B cell (primary cell): ENCODE measurements around the gene GH2. TPM values are rescaled to one million over a fixed set of nuclear protein-coding genes. Genes with fewer than 3 reads are reported as not detected.
"Not testable (repeated sequence)": the region's sequence is repeated elsewhere in the genome, so short reads cannot be mapped to it uniquely, and the experiment has no call there.

Source experiments
- ATAC-seq: fragments of 200-7000 bp; cut with Tn5 transposase; one replicate; pipeline ENCODE4 v1.10.0; 2021; ENCODE audit warnings: low read depth, mild to moderate bottlenecking, moderate number of reproducible peaks, moderate library complexity
- CTCF ChIA-PET: fragments of 350-600 bp; sonication (Branson Sonifier 250); formaldehyde crosslinking; loops from one replicate; lab custom pipeline; 2021; ENCODE audit warnings: antibody characterized with exemption, inconsistent platforms; lab: Charles Lee
- POLR2A ChIA-PET: fragments of 350-600 bp; sonication (Branson Sonifier 250); formaldehyde crosslinking; loops from one replicate; lab custom pipeline; 2021; ENCODE audit warnings: antibody characterized with exemption; lab: Charles Lee
- DNase-seq: peaks from one replicate; pipeline ENCODE4 v3.0.0; 2013
- H2AFZ ChIP-seq: 2 replicates; pipeline ENCODE4 v1.6.1; 2012; ENCODE audit warnings: mild to moderate bottlenecking, low read depth, low read length; ENCODE audit not compliant: insufficient read depth, poor library complexity, severe bottlenecking
- H3K27ac ChIP-seq, 2 donors: 1 replicate in 1 of 2; 2 replicates in 1 of 2; pipeline ENCODE4 v1.5.1; 2012 to 2013; ENCODE audit warnings: low read length in 2 of 2, mild to moderate bottlenecking in 2 of 2, moderate library complexity in 1 of 2
- H3K27me3 ChIP-seq, 4 experiments: fragments of 200-600 bp in 1 of 4; sonication (generic) in 1 of 4; replicated peaks in 1 of 4; 1 replicate in 2 of 4; 2 replicates in 2 of 4; pipeline versions ENCODE4 v1.6.1 to v1.7.0; 2013 to 2016; ENCODE audit warnings: low read length in 3 of 4, mild to moderate bottlenecking in 2 of 4, mixed read lengths in 1 of 4, moderate library complexity in 1 of 4; ENCODE audit not compliant: insufficient read depth in 4 of 4, control insufficient read depth in 3 of 4; ENCODE audit errors: control extremely low read depth in 1 of 4
- H3K36me3 ChIP-seq, 2 experiments: replicated peaks in 1 of 2; 1 replicate in 1 of 2; 2 replicates in 1 of 2; pipeline versions ENCODE4 v1.6.1 to v1.7.1; 2013; ENCODE audit warnings: low read length in 1 of 2; ENCODE audit not compliant: insufficient read depth in 2 of 2, control insufficient read depth in 1 of 2; ENCODE audit errors: control extremely low read depth in 1 of 2, extremely low read depth in 1 of 2
- H3K4me1 ChIP-seq, 2 donors: fragments of 200-600 bp in 1 of 2; sonication (generic) in 1 of 2; 1 replicate in 1 of 2; 2 replicates in 1 of 2; pipeline versions ENCODE4 v1.5.1 to v1.6.1; 2013 to 2017; ENCODE audit warnings: low read length in 2 of 2; ENCODE audit not compliant: control insufficient read depth in 2 of 2, insufficient read depth in 2 of 2
- H3K4me2 ChIP-seq: replicated peaks from 2 replicates; pipeline ENCODE3; 2012; ENCODE audit warnings: mild to moderate bottlenecking, low read depth, low read length; ENCODE audit not compliant: poor library complexity, severe bottlenecking
- H3K4me3 ChIP-seq, 5 experiments: fragments of 200-600 bp in 1 of 5; sonication (generic) in 1 of 5; 1 replicate in 3 of 5; 2 replicates in 2 of 5; pipeline versions ENCODE4 v1.5.1 to v1.7.0; 2011 to 2016; ENCODE audit warnings: low read length in 4 of 5, mild to moderate bottlenecking in 4 of 5, low read depth in 2 of 5, control low read depth in 1 of 5, moderate library complexity in 1 of 5; ENCODE audit not compliant: insufficient read depth in 1 of 5; ENCODE audit errors: control extremely low read depth in 1 of 5, extremely low read depth in 1 of 5
- H3K79me2 ChIP-seq: fragments of 200-600 bp; sonication (generic); one replicate; pipeline ENCODE4 v1.6.0; 2016; ENCODE audit warnings: low read length; ENCODE audit not compliant: control insufficient read depth, insufficient read depth
- H3K9ac ChIP-seq: fragments of 200-600 bp; sonication (generic); 2 replicates; pipeline ENCODE4 v1.6.1; 2017; ENCODE audit warnings: mild to moderate bottlenecking, low read length, moderate library complexity
- H3K9me3 ChIP-seq, 3 donors: one replicate each; pipeline versions ENCODE4 v1.6.1 to v1.7.1; 2013; ENCODE audit warnings: low read length in 2 of 3; ENCODE audit not compliant: control insufficient read depth in 2 of 3, insufficient read depth in 1 of 3; ENCODE audit errors: control extremely low read depth in 1 of 3
- H4K20me1 ChIP-seq: 2 replicates; pipeline ENCODE4 v1.6.0; 2012; ENCODE audit warnings: mild to moderate bottlenecking, low read length; ENCODE audit not compliant: insufficient read depth, control insufficient read depth, poor library complexity, severe bottlenecking
- H3K27ac Mint-ChIP-seq: one replicate; pipeline ENCODE4 v1.8.0; 2021; ENCODE audit warnings: mixed read lengths
- H3K27me3 Mint-ChIP-seq: one replicate; pipeline ENCODE4 v1.8.0; 2021; ENCODE audit warnings: mixed read lengths
- H3K4me1 Mint-ChIP-seq: one replicate; pipeline ENCODE4 v1.8.0; 2021; ENCODE audit warnings: mixed read lengths
- H3K4me3 Mint-ChIP-seq: one replicate; pipeline ENCODE4 v1.8.0; 2021; ENCODE audit warnings: mixed read lengths
- H3K9me3 Mint-ChIP-seq: one replicate; pipeline ENCODE4 v1.8.0; 2022; ENCODE audit warnings: mixed read lengths; ENCODE audit not compliant: insufficient read depth
- WGBS: methylation state at CpG from one replicate; pipeline ENCODE4 v1.1.5; 2013; ENCODE audit warnings: missing lambda C conversion rate; ENCODE audit not compliant: insufficient coverage; 5-methylcytosine and 5-hydroxymethylcytosine counted together
- intact Hi-C: fragments of 100-400 bp; cut with micrococcal nuclease; formaldehyde crosslinking; loops from one replicate; pipeline ENCODE4 v1.10.0; 2022
- polyA plus RNA-seq: library from polyadenylated mRNA; depleted of rRNA; stranded (reverse); fragments of >200 nt; gene quantifications from 2 replicates; pipeline ENCODE4 v1.2.3, GENCODE V29; 2012
- total RNA-seq, 2 donors: library from RNA; stranded (reverse); fragments of 120-200 nt in 1 of 2; gene quantifications; 1 replicate in 1 of 2; 2 replicates in 1 of 2; pipeline versions ENCODE4 v1.2.3 to v1.2.4, GENCODE V29; 2013 to 2022

GH2 gene
- total and polyA plus RNA-seq, 2 donors (not counting 1 experiment from before 2014, with no cell fraction given): not detected

GRCh38 chr17:63896524-63897354 is 15.0 kb upstream of the GH2 start, which contains the start of gene CSH1:
CSH1 (minus strand) TSS chr17:63896574; CDS start chr17:63896511, 63 bp downstream.
- intact Hi-C loops, H3K27ac ChIP-seq, H3K4me1 Mint-ChIP-seq, H3K9me3 Mint-ChIP-seq, H3K9ac ChIP-seq, H3K9me3 ChIP-seq, H3K4me3 ChIP-seq, H3K4me1 ChIP-seq, DNase-seq, H3K79me2 ChIP-seq, H3K36me3 ChIP-seq, H3K4me3 Mint-ChIP-seq, H3K27me3 Mint-ChIP-seq, POLR2A ChIA-PET, H4K20me1 ChIP-seq, H3K4me2 ChIP-seq, H3K27me3 ChIP-seq, H2AFZ ChIP-seq, H3K27ac Mint-ChIP-seq: not testable (repeated sequence)
- CTCF ChIA-PET: interaction anchor here (0.9 kb wide), 1 partner anchor 54 kb away, joined by 4 read pairs; no protein-coding TSS in a partner anchor
- no CpG with 5 or more reads among the region's 14 CpGs for WGBS
- ATAC-seq: peak; percentile 39

GRCh38 chr17:63894821-63895220 is 13.1 kb upstream of the GH2 start:
- H3K4me1 ChIP-seq, H3K36me3 ChIP-seq, H3K4me1 Mint-ChIP-seq, H3K4me3 ChIP-seq, H4K20me1 ChIP-seq, DNase-seq, intact Hi-C loops, H3K4me3 Mint-ChIP-seq, H3K27ac Mint-ChIP-seq, H3K4me2 ChIP-seq, H3K9me3 ChIP-seq, POLR2A ChIA-PET, H3K27me3 ChIP-seq, H3K9me3 Mint-ChIP-seq, H3K79me2 ChIP-seq, H3K27ac ChIP-seq, H2AFZ ChIP-seq, CTCF ChIA-PET, H3K9ac ChIP-seq, H3K27me3 Mint-ChIP-seq, ATAC-seq: not testable (repeated sequence)
- WGBS: no CpG with 5 or more reads among the region's 10 CpGs

GRCh38 chr17:63894021-63894420 is 12.3 kb upstream of the GH2 start:
- H3K27ac ChIP-seq, H3K4me3 ChIP-seq, H3K4me2 ChIP-seq, H3K4me3 Mint-ChIP-seq, POLR2A ChIA-PET, H3K36me3 ChIP-seq, H4K20me1 ChIP-seq, H3K9me3 Mint-ChIP-seq, H3K9ac ChIP-seq, H3K4me1 Mint-ChIP-seq, H2AFZ ChIP-seq, H3K27ac Mint-ChIP-seq, ATAC-seq, intact Hi-C loops, H3K4me1 ChIP-seq, DNase-seq, H3K27me3 Mint-ChIP-seq, H3K27me3 ChIP-seq, H3K79me2 ChIP-seq, H3K9me3 ChIP-seq: not testable (repeated sequence)
- CTCF ChIA-PET: interaction anchor here (0.6 to 5.5 kb wide), 3 partner anchors 9 to 135 kb away, joined by 3 to 33 read pairs (median 5); no protein-coding TSS in a partner anchor
- WGBS: 100% methylated on average over 1 of the region's 3 CpGs
